GM18909 (cell line): Measurements from ENCODE around the gene FHAD1.

ENCODE experiments used
- ATAC-seq: cut with Tn5 transposase; IDR thresholded peaks from one replicate; pipeline ENCODE4 v1.9.1; 2021; ENCODE audit warnings: mild to moderate bottlenecking; ENCODE audit not compliant: unreplicated experiment, poor library complexity

FHAD1 gene

DNA sequence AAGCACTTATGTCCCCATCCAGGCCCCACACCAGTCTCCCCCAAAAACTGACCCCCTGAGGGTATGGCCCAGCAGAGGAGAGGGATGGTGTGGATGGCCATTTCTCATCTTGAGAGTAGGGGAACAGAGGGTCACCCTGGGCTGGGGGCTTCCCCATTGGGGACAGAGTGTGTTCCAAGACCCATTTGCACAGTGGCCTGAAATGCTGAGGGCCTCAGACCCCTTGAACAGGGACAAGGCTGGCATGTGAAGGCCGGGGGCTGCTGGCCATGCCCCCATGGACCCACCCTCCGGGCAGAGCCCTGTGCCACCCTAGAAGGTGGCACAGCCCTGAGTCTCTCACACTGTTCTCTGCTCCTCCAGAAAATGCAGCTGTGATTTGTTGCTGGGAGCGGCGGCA lies 199.2 kb downstream of the FHAD1 start:
- ATAC-seq = no peak
